ENCODE data around the gene MTHFD1. TPM values are rescaled to one million over a fixed set of nuclear protein-coding genes. Genes with fewer than 3 reads are reported as not detected.

Gene MTHFD1
- total RNA-seq, 2 experiments from 2014 or later: 231 to 238 TPM

DNA sequence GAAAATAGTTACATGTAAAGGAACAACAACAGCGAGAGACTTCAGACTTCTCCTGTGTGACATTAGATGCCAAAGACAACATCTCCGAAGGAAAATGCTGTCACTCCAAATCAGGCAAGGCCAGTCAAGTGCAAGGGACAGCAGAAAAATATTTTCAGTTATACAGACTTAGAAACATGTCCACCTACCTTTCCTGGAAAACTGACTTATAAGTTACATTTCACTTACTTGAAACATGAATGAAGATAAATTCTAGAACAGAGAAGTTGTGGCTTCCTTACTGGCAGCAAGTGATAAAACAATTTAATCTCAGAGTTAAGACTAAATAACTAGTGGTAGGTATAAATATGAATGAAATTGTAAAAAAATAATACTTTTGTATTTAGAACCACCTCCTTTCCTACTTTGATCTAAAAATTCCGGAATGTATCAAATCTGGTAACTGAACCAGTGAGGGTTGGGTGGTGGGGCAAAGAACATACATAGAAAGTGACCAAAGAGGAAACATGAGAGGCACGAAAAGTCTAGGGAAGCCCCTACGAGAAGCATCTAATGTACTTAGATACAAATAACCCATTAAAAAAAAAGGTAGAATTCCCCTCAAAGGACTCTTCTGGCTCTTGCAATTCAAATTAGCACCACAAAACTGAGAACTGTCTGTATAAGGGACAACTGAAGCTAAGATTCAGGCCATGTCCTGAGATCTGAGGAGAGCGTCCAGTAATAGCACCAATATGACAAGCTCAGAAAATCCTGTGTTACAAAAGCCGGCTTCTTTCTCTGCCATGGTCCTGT is 21.2 kb downstream of the MTHFD1 start:
- DNase-seq: no peak
- H3K9me3 Mint-ChIP-seq (ENCODE audit: insufficient read depth): no peaks in the 10 kb centered on the region
- no peak overlapping the region for H3K4me3 Mint-ChIP-seq
- CTCF ChIA-PET: no interaction called here
- H3K4me1 Mint-ChIP-seq (ENCODE audit: low read depth): peaks cover 44% of the 10 kb centered on the region
- H3K27ac Mint-ChIP-seq: peak overlapping the region; percentile 28
- POLR2A ChIA-PET: no interaction called here
- H3K27me3 Mint-ChIP-seq (ENCODE audit: low read depth): no peaks in the 10 kb centered on the region
- H3K36me3 Mint-ChIP-seq (ENCODE audit: low read depth): peaks cover 59% of the 10 kb centered on the region
- no peak for ATAC-seq

DNA sequence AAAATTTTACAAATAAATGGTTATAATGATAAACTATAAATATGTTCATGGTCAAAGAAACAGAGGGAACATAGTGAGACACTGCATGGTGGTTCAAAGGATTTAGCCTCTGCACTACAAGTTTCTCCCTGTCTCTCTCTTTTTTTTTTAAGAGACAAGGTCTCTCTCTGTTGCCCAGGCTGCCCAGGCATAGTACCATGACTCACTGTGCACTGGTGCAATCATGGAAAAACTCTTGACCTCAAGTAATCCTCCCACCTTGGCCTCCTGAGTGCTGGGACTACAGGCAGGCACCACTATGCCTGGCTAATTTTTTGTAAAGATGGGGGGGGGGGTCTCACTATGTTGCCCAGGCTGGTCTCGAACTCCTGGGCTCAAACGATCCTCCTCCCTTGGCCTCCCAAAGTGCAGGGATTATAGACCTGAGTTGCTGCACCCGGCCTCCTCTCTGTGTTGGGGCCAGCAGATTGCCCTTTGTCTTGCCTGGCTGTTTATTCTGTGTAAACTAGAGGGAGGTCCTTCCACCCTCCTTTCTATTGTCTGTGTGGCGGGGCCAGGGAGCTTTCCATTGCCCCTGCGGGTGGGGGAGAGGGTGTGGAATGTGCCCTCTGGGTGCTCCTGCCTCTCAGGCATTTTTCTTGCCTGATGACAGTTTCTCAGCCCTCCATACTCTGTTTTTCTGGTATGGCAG is 22.1 kb downstream of the MTHFD1 start:
- Mint-ChIP-seq H3K9me3 (ENCODE audit: insufficient read depth) (no peaks in the 10 kb centered on the region), H3K27ac (peak overlapping the region; percentile 49), H3K4me1 (ENCODE audit: low read depth) (peaks cover 46% of the 10 kb centered on the region), H3K27me3 (ENCODE audit: low read depth) (no peaks in the 10 kb centered on the region), H3K4me3 (no peak overlapping the region), H3K36me3 (ENCODE audit: low read depth) (peaks cover 57% of the 10 kb centered on the region)
- ATAC-seq (no peak), DNase-seq (no peak)
- ChIA-PET POLR2A (interaction anchor here (1.0 kb wide), 1 partner anchor 23 kb away, joined by 3 read pairs; no protein-coding TSS in a partner anchor), CTCF (interaction anchor here (0.7 kb wide), 1 partner anchor 20 kb away, joined by 3 read pairs; no protein-coding TSS in a partner anchor)

DNA sequence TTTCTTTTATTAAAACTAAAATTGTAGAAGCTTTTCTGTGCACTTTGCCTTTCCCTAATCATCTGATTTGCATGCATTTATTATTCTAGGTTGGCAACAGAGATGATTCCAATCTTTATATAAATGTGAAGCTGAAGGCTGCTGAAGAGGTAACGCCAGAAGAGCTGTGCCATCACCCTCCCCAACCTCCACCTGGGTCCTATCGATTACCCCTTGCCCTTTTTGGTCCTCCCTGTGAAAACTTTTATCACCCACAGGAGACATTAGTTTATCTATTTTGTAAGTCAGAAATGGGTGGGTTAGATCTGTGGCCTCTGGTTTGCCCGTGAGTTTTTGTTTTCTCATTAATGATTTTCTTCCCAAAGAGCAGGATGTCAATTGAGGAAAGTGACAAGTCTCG is 22.8 kb downstream of the MTHFD1 start:
- ChIA-PET CTCF (interaction anchor here (0.7 to 1.2 kb wide), 2 partner anchors 19 to 24 kb away, joined by 3 read pairs; no protein-coding TSS in a partner anchor), POLR2A (interaction anchor here (0.6 to 1.0 kb wide), 3 partner anchors 12 to 73 kb away, joined by 3 to 4 read pairs (median 3); no protein-coding TSS in a partner anchor)
- Mint-ChIP-seq H3K27ac (peak overlapping the region; percentile 59), H3K9me3 (ENCODE audit: insufficient read depth) (no peaks in the 10 kb centered on the region), H3K4me3 (no peak overlapping the region), H3K27me3 (ENCODE audit: low read depth) (no peaks in the 10 kb centered on the region), H3K4me1 (ENCODE audit: low read depth) (peaks cover 50% of the 10 kb centered on the region), H3K36me3 (ENCODE audit: low read depth) (peaks cover 57% of the 10 kb centered on the region)
- ATAC-seq (no peak), DNase-seq (no peak)

DNA sequence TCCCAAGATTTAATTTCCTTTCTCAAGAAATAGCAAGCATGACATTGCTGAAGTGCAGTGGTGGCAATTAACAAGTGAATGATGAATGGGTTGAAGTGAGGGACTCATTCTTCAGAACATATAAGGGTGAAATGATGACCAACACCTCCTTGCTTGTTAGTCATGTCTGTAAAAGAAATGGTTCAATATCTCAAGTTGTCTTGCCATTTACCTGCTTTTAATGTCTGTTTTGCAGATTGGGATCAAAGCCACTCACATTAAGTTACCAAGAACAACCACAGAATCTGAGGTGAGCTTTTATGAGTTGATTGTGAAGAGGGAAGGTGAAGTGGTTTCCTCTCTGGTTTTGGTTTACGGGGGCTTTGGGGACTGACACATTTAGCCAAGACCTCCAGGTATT is 24.1 kb downstream of the MTHFD1 start:
- Mint-ChIP-seq H3K27ac (peak overlapping the region; percentile 73), H3K9me3 (ENCODE audit: insufficient read depth) (no peaks in the 10 kb centered on the region), H3K4me3 (peak overlapping the region; percentile 2), H3K27me3 (ENCODE audit: low read depth) (no peaks in the 10 kb centered on the region), H3K36me3 (ENCODE audit: low read depth) (peaks cover 63% of the 10 kb centered on the region), H3K4me1 (ENCODE audit: low read depth) (peaks cover 54% of the 10 kb centered on the region)
- peak; percentile 50 for ATAC-seq
- ChIA-PET CTCF (interaction anchor here (1.2 to 1.3 kb wide), 2 partner anchors 18 to 23 kb away, joined by 3 to 7 read pairs; no protein-coding TSS in a partner anchor), POLR2A (no interaction called here)
- DNase-seq: peak; percentile 33

DNA sequence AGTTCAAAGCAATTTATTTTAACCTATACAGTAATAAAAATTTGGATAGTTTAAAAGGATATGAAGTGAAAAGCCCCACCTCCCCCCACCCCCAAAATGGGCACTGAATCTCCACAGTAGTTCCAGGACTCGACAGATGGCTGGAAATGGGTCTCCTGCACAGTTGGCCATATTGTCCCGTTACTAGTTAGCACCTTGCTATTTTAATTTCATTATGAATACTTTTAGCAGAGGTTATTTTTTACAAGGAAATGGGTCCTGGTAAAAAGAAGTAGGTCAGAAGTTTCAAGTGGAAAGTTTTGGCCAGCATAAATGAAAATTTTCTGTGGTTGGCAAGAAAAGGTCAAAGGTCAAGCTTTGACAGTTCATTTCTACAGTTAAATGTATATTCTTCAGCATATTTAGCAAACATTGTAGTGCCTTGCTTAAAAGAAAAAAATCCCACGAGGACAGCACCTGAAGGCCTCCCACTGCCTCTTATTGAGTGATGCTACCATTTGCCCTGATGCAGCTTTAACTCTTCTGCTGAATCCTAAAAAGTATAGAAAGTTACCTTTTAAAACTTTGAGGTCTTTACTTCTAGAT is 28.3 kb downstream of the MTHFD1 start:
- no peaks in the 10 kb centered on the region for H3K9me3 Mint-ChIP-seq (ENCODE audit: insufficient read depth)
- no peak overlapping the region for H3K27ac Mint-ChIP-seq
- CTCF ChIA-PET: interaction anchor here (1.6 to 8.3 kb wide), 3 partner anchors 15 to 62 kb away, joined by 4 to 89 read pairs (median 4); no protein-coding TSS in a partner anchor
- no peak overlapping the region for H3K4me3 Mint-ChIP-seq
- ATAC-seq (no peak), DNase-seq (no peak)
- H3K4me1 Mint-ChIP-seq (ENCODE audit: low read depth): peaks cover 33% of the 10 kb centered on the region
- H3K27me3 Mint-ChIP-seq (ENCODE audit: low read depth): no peaks in the 10 kb centered on the region
- peaks cover 74% of the 10 kb centered on the region for H3K36me3 Mint-ChIP-seq (ENCODE audit: low read depth)
- POLR2A ChIA-PET: interaction anchor here (1.1 kb wide), 1 partner anchor 29 kb away, joined by 3 read pairs; no protein-coding TSS in a partner anchor

DNA sequence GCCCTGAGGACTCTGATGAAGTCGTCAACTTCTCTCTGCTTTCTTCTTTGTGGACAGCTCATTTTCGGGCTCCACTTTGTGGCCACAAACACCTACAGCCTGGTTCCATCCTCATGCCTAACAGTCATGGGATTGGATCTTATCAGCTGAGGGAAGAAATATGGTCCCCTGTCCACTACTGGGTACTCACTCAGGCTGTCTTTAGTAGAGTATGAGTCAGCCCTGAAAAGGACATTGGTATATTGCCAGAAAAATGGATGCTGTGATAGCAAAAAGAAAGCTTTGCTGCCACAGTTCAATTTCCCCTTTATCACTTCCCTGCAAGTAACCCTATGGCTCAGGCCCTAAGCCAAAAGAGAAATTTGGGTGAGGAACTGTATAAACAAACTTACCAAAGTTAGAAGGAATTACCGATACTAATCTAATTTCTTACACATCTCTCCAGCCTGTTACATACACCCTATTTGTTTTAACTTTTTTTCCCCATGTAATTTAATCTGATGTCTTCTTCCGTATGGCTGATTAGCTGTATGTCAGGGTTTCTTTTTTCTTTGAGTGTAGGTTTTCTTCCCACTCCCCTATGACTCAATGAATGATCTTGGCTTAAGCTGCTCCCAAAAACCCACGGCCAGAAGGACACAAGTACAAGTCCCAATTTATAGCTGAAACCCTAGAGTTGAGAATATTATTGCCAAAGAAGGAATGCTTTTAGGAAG is 29.1 kb downstream of the MTHFD1 start:
- H3K36me3 Mint-ChIP-seq (ENCODE audit: low read depth): peaks cover 72% of the 10 kb centered on the region
- no peaks in the 10 kb centered on the region for H3K9me3 Mint-ChIP-seq (ENCODE audit: insufficient read depth)
- no peak overlapping the region for H3K27ac Mint-ChIP-seq
- ATAC-seq (no peak), DNase-seq (no peak)
- CTCF ChIA-PET: interaction anchor here (1.6 to 8.3 kb wide), 3 partner anchors 14 to 61 kb away, joined by 4 to 89 read pairs (median 4); no protein-coding TSS in a partner anchor
- POLR2A ChIA-PET: interaction anchor here (1.1 kb wide), 1 partner anchor 30 kb away, joined by 3 read pairs; no protein-coding TSS in a partner anchor
- no peaks in the 10 kb centered on the region for H3K27me3 Mint-ChIP-seq (ENCODE audit: low read depth)
- peaks cover 25% of the 10 kb centered on the region for H3K4me1 Mint-ChIP-seq (ENCODE audit: low read depth)
- no peak overlapping the region for H3K4me3 Mint-ChIP-seq

DNA sequence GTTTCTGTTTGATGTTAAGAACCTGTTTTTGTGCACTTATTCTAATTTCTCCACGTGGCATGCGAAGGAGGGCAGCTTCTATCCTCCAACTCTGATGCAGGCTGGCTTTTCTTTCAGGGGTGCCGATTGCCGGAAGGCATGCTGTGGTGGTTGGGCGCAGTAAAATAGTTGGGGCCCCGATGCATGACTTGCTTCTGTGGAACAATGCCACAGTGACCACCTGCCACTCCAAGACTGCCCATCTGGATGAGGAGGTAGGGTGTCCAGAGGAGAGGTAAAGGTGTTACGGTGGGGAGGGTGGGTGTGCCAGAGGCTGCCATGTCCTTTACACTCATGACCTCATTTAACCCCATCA is 29.6 kb downstream of the MTHFD1 start:
- peak overlapping the region; percentile 20 for H3K27ac Mint-ChIP-seq
- ATAC-seq (no peak), DNase-seq (no peak)
- H3K9me3 Mint-ChIP-seq (ENCODE audit: insufficient read depth): no peaks in the 10 kb centered on the region
- H3K27me3 Mint-ChIP-seq (ENCODE audit: low read depth): no peaks in the 10 kb centered on the region
- peaks cover 21% of the 10 kb centered on the region for H3K4me1 Mint-ChIP-seq (ENCODE audit: low read depth)
- POLR2A ChIA-PET: interaction anchor here (1.1 kb wide), 1 partner anchor 30 kb away, joined by 3 read pairs; no protein-coding TSS in a partner anchor
- H3K36me3 Mint-ChIP-seq (ENCODE audit: low read depth): peaks cover 75% of the 10 kb centered on the region
- H3K4me3 Mint-ChIP-seq: no peak overlapping the region
- CTCF ChIA-PET: interaction anchor here (1.6 to 8.3 kb wide), 3 partner anchors 14 to 61 kb away, joined by 4 to 89 read pairs (median 4); no protein-coding TSS in a partner anchor

DNA sequence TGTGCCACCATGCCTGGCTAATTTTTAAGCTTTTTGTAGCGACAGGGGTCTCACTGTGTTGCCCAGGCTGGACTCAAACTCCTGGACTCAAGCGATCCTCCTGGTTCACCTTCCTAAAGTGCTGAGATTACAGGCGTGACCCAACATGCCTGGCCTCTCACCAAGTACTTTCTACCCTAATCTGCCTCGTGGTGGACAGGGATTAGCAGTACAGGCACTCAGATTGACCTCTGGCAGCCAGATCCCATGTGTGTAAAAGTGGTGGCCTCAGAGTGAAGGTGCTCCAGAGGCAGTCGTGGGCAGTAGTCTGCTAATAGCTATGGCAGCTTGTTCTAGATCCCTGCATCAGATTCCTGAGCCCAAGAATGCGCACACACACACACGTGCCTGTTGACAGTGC is 30.9 kb downstream of the MTHFD1 start:
- Mint-ChIP-seq H3K27ac (peak overlapping the region; percentile 33), H3K27me3 (ENCODE audit: low read depth) (no peaks in the 10 kb centered on the region), H3K36me3 (ENCODE audit: low read depth) (peaks cover 76% of the 10 kb centered on the region), H3K9me3 (ENCODE audit: insufficient read depth) (no peaks in the 10 kb centered on the region), H3K4me3 (no peak overlapping the region), H3K4me1 (ENCODE audit: low read depth) (peaks cover 17% of the 10 kb centered on the region)
- ChIA-PET POLR2A (no interaction called here), CTCF (interaction anchor here (8.3 kb wide), 1 partner anchor 13 kb away, joined by 89 read pairs; no protein-coding TSS in a partner anchor)
- DNase-seq (no peak), ATAC-seq (no peak)

DNA sequence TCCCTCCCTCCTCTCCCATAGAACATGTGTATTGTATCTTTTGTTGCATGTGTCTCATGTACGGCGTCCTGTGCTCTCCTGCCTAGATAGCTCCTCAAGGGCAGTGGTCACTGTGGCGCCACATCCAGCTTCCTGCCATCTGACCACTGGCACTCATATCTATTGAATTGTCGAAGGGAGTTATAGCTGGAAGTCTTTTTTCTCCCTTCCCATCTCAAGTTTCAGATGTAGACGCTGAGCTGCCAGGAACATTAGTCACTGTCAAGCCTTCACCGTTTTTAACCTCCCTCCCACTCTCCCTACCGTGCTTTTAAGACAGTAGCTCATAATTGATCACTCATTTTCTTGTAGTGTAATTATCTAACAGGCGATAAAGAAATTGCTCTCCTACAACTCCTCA is 33.0 kb downstream of the MTHFD1 start:
- no peak overlapping the region for H3K4me3 Mint-ChIP-seq
- peaks cover 7% of the 10 kb centered on the region for H3K4me1 Mint-ChIP-seq (ENCODE audit: low read depth)
- no peaks in the 10 kb centered on the region for H3K9me3 Mint-ChIP-seq (ENCODE audit: insufficient read depth)
- ChIA-PET POLR2A (interaction anchor here (1.1 to 1.3 kb wide), 2 partner anchors 33 to 80 kb away, joined by 5 to 6 read pairs; partner anchors contain the start of gene MTHFD1), CTCF (interaction anchor here (8.3 kb wide), 1 partner anchor 10 kb away, joined by 89 read pairs; no protein-coding TSS in a partner anchor)
- H3K27me3 Mint-ChIP-seq (ENCODE audit: low read depth): no peaks in the 10 kb centered on the region
- ATAC-seq: no peak
- H3K36me3 Mint-ChIP-seq (ENCODE audit: low read depth): peaks cover 80% of the 10 kb centered on the region
- H3K27ac Mint-ChIP-seq: peak overlapping the region; percentile 28
- DNase-seq: no peak

DNA sequence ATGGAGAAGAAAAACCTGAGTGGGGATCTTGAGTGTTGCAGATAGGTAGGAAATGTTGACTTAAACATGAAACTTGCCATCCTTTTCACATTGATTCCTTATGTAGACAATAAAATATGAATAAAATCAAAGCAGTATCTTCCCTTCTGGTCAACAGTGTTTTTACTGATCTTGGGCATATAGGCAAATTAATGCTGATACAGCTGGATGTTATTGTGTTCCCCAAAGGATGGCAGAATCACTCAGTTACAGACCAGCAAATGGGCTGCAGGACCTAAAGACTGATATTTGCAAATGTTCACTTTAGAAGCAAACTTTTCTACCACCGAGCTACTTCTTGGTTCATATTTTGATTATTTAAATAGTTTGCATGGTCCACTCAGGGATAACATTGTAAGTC is 33.9 kb downstream of the MTHFD1 start:
- DNase-seq (no peak), ATAC-seq (no peak)
- CTCF ChIA-PET: interaction anchor here (1.3 to 8.3 kb wide), 2 partner anchors 8 to 10 kb away, joined by 4 to 89 read pairs; no protein-coding TSS in a partner anchor
- peaks cover 4% of the 10 kb centered on the region for H3K4me1 Mint-ChIP-seq (ENCODE audit: low read depth)
- no peaks in the 10 kb centered on the region for H3K27me3 Mint-ChIP-seq (ENCODE audit: low read depth)
- H3K36me3 Mint-ChIP-seq (ENCODE audit: low read depth): peaks cover 80% of the 10 kb centered on the region
- POLR2A ChIA-PET: interaction anchor here (1.1 to 1.3 kb wide), 2 partner anchors 34 to 79 kb away, joined by 5 to 6 read pairs; partner anchors contain the start of gene MTHFD1
- H3K27ac Mint-ChIP-seq: no peak overlapping the region
- no peaks in the 10 kb centered on the region for H3K9me3 Mint-ChIP-seq (ENCODE audit: insufficient read depth)
- H3K4me3 Mint-ChIP-seq: no peak overlapping the region

DNA sequence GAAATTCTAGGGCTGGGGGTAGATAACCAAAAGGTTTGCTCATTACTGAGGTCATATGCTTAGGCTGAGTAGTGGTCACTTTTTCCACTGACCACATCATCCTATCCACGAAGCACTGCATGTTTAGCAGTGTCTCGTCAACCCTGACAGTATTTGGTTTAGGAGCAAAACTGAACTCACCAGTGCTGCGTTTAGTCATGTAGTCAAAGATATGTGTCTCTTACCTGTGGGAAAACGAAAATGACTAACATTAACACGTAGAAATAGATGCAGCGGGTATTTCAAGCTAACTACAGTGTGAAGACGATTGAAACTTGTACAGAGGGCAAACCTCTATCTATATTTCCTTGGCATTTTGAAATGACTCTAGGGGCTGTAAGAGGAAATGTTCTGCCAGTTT is 34.6 kb downstream of the MTHFD1 start:
- Mint-ChIP-seq H3K27ac (no peak overlapping the region), H3K36me3 (ENCODE audit: low read depth) (peaks cover 80% of the 10 kb centered on the region), H3K4me3 (no peak overlapping the region), H3K4me1 (ENCODE audit: low read depth) (peaks cover 4% of the 10 kb centered on the region), H3K9me3 (ENCODE audit: insufficient read depth) (no peaks in the 10 kb centered on the region), H3K27me3 (ENCODE audit: low read depth) (no peaks in the 10 kb centered on the region)
- DNase-seq (no peak), ATAC-seq (no peak)
- ChIA-PET CTCF (interaction anchor here (1.3 to 8.3 kb wide), 3 partner anchors 9 to 13 kb away, joined by 4 to 89 read pairs (median 5); no protein-coding TSS in a partner anchor), POLR2A (interaction anchor here (0.6 to 0.7 kb wide), 2 partner anchors 12 to 35 kb away, joined by 3 to 5 read pairs; partner anchors contain the start of gene MTHFD1)
